ENCODE measurements around the gene CSF3R. TPM values are rescaled to one million over a fixed set of nuclear protein-coding genes. Genes with fewer than 3 reads are reported as not detected.

Gene CSF3R
- total RNA-seq, 3 donors from 2014 or later (not counting 1 experiment from before 2014, with no cell fraction given) = 5.7 to 74.9 (median 11.7) TPM

GRCh38 chr1:36508257-36508656, 25.5 kb upstream of the CSF3R start:
- Mint-ChIP-seq H3K27ac (no peak overlapping the region), H3K27me3 (ENCODE audit: low read depth in 2 of 2) (peaks cover under 1 to 5% of the 10 kb centered on the region in 2 donors), H3K4me1 (no peaks in the 10 kb centered on the region), H3K36me3 (no peaks in the 10 kb centered on the region), H3K4me3 (no peak overlapping the region), H3K9me3 (no peaks in the 10 kb centered on the region)
- DNase-seq = no peak
- no peak overlapping the region for H3K27ac ChIP-seq (ENCODE audit: low read length)
- H3K36me3 ChIP-seq (ENCODE audit: control insufficient read depth, insufficient read depth, low read length) = no peaks in the 10 kb centered on the region
- peaks cover 5% of the 10 kb centered on the region for H3K27me3 ChIP-seq (ENCODE audit: control insufficient read depth, insufficient read depth, low read length)
- H3K9me3 ChIP-seq (ENCODE audit: control insufficient read depth, insufficient read depth, low read length) = no peaks in the 10 kb centered on the region
- WGBS (ENCODE audit: insufficient coverage) = 83% methylated on average over 3 of the region's 3 CpGs
- no peak for TF ChIP-seq CTCF (IDR thresholded peaks at IDR 0.05)
- intact Hi-C loops (cut with micrococcal nuclease) = no loop called here
- ATAC-seq = no peak
- H3K4me1 ChIP-seq (ENCODE audit: control insufficient read depth, insufficient read depth, low read length) = no peaks in the 10 kb centered on the region
- no peak overlapping the region for H3K4me3 ChIP-seq (ENCODE audit: low read length)

DNA sequence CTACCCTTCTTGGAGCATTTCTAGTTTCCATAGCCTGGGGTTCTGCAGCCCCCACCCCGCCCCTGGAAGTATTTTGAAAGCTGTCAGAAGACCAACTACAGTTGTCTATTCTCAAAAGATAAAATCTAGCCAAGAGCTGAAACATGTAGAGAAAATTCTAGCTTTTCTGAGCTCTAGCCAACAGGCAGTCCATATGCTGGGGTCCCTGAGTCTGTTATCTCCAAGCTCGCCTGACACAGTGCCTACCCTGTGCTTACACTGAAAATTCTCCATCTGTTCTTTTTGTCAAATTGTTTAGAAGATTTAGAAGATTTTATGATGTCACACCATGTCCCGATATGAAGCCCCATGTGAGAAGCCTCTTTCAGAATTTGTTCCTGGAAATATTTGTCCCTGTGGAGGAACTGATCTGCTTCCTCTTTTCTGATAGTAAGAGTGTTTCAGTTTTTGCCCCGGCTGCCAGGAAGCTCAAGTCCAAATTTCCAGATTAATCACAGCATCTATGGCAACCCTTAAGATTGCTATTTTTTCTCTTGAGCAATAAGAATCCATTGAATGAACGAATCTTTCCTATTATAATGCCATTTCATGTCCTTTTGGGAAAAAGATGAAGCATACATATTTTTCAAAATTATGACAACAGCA, 23.7 kb upstream of the CSF3R start:
- Mint-ChIP-seq H3K9me3 (no peaks in the 10 kb centered on the region), H3K27ac (no peak overlapping the region), H3K4me1 (no peaks in the 10 kb centered on the region), H3K4me3 (no peak overlapping the region), H3K36me3 (no peaks in the 10 kb centered on the region), H3K27me3 (ENCODE audit: low read depth in 2 of 2) (peaks cover 9% of the 10 kb centered on the region in 2 donors)
- H3K4me1 ChIP-seq (ENCODE audit: control insufficient read depth, insufficient read depth, low read length) = no peaks in the 10 kb centered on the region
- H3K4me3 ChIP-seq (ENCODE audit: low read length) = no peak overlapping the region
- TF ChIP-seq CTCF (IDR thresholded peaks at IDR 0.05) = no peak
- H3K27me3 ChIP-seq (ENCODE audit: control insufficient read depth, insufficient read depth, low read length) = peaks cover 5% of the 10 kb centered on the region
- no peaks in the 10 kb centered on the region for H3K36me3 ChIP-seq (ENCODE audit: control insufficient read depth, insufficient read depth, low read length)
- DNase-seq (no peak), ATAC-seq (no peak)
- WGBS (ENCODE audit: insufficient coverage) = 63% methylated on average over 4 of the region's 5 CpGs
- no peak overlapping the region for H3K27ac ChIP-seq (ENCODE audit: low read length)
- intact Hi-C loops (cut with micrococcal nuclease) = no loop called here
- H3K9me3 ChIP-seq (ENCODE audit: control insufficient read depth, insufficient read depth, low read length) = no peaks in the 10 kb centered on the region

DNA sequence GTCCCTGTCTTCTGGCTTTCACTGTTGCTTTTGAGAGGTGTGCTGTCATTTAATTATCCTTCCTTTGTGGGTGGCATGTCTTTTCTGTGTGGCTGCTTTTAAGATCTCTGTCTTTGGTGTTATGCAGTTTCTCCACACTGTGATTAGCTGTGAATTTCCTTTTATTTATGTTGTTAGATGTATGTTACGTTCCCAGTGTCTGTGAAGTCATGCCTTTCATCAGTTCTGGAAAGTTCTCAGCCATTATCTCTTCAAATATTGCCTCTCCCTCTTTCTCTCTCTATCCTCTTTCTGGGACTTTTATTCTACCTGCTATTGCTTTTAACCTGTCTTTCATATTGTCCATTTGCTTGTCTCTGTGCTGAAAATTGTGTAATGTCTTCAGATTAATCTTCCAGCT, 21.0 kb upstream of the CSF3R start:
- no peaks in the 10 kb centered on the region for H3K36me3 ChIP-seq (ENCODE audit: control insufficient read depth, insufficient read depth, low read length)
- DNase-seq (no peak), ATAC-seq (no peak)
- Mint-ChIP-seq H3K4me3 (no peak overlapping the region), H3K4me1 (no peaks in the 10 kb centered on the region), H3K27me3 (ENCODE audit: low read depth in 2 of 2) (peaks cover 9% of the 10 kb centered on the region in 2 donors), H3K27ac (no peak overlapping the region), H3K36me3 (no peaks in the 10 kb centered on the region), H3K9me3 (no peaks in the 10 kb centered on the region)
- peaks cover 5% of the 10 kb centered on the region for H3K27me3 ChIP-seq (ENCODE audit: control insufficient read depth, insufficient read depth, low read length)
- no peak overlapping the region for H3K27ac ChIP-seq (ENCODE audit: low read length)
- intact Hi-C loops (cut with micrococcal nuclease) = no loop called here
- TF ChIP-seq CTCF (IDR thresholded peaks at IDR 0.05) = no peak
- WGBS (ENCODE audit: insufficient coverage) = no CpG with 5 or more reads among the region's 1 CpG
- H3K9me3 ChIP-seq (ENCODE audit: control insufficient read depth, insufficient read depth, low read length) = no peaks in the 10 kb centered on the region
- no peaks in the 10 kb centered on the region for H3K4me1 ChIP-seq (ENCODE audit: control insufficient read depth, insufficient read depth, low read length)
- H3K4me3 ChIP-seq (ENCODE audit: low read length) = no peak overlapping the region

DNA sequence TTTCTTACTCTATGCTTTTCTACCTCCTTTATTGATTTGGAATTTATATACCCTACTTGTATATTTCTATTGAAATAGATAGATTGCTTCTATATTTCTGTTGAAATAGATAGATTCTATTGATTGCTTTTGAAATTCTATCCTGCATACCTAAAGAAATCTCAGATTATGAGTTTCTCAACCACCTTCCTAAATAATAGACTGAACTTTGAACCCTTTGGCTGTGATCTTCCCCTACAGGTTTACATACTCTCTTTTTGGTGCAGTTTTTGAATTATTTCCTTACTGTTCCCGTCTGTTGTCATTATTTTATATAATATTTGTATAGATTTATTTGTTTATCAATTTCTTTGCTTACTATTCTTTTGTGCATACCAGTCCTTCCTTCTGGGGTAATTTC, 20.4 kb upstream of the CSF3R start:
- Mint-ChIP-seq H3K4me1 (no peaks in the 10 kb centered on the region), H3K27ac (no peak overlapping the region), H3K9me3 (no peaks in the 10 kb centered on the region), H3K36me3 (no peaks in the 10 kb centered on the region), H3K27me3 (ENCODE audit: low read depth in 2 of 2) (peaks cover 9 to 12% of the 10 kb centered on the region in 2 donors), H3K4me3 (no peak overlapping the region)
- H3K27ac ChIP-seq (ENCODE audit: low read length) = no peak overlapping the region
- no peaks in the 10 kb centered on the region for H3K9me3 ChIP-seq (ENCODE audit: control insufficient read depth, insufficient read depth, low read length)
- intact Hi-C loops (cut with micrococcal nuclease) = no loop called here
- no peak for DNase-seq
- no peak overlapping the region for H3K4me3 ChIP-seq (ENCODE audit: low read length)
- TF ChIP-seq CTCF (IDR thresholded peaks at IDR 0.05) = no peak
- ATAC-seq = no peak
- H3K36me3 ChIP-seq (ENCODE audit: control insufficient read depth, insufficient read depth, low read length) = no peaks in the 10 kb centered on the region
- H3K4me1 ChIP-seq (ENCODE audit: control insufficient read depth, insufficient read depth, low read length) = no peaks in the 10 kb centered on the region
- no CpG with 5 or more reads among the region's 1 CpG for WGBS (ENCODE audit: insufficient coverage)
- H3K27me3 ChIP-seq (ENCODE audit: control insufficient read depth, insufficient read depth, low read length) = peaks cover 5% of the 10 kb centered on the region
